ENCODE data around the gene ATP2A2. TPM values are rescaled to one million over a fixed set of nuclear protein-coding genes. Genes with fewer than 3 reads are reported as not detected.

ATP2A2 gene
- total RNA-seq, 1 experiment from 2014 or later: 437 TPM

DNA sequence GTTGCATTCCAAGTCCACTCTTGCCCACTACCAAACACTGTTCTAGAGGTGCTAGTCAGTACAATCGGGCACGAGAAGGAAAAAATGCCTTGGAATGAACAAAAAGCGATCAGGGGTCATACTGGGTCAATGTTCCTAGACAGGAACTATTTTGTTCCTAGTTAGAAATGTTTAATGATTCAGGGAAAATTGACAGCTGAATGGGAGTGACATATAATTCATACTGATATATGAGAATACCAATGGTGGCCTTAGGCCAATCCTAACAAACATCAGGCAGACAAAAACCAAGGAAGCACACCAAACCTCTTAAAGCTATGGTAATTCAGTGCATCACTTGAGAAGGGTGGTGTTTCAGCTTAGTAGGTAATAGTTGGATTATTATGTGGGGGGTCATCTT, 71.4 kb downstream of the ATP2A2 start:
- intact Hi-C loops (cut with micrococcal nuclease; ENCODE audit: unreplicated experiment): no loop called here
- Mint-ChIP-seq H3K27me3 (ENCODE audit: unreplicated experiment) (no peaks in the 10 kb centered on the region), H3K4me1 (ENCODE audit: low read depth, unreplicated experiment) (no peaks in the 10 kb centered on the region), H3K9me3 (ENCODE audit: low read depth, unreplicated experiment) (no peaks in the 10 kb centered on the region), H3K4me3 (ENCODE audit: low read depth, unreplicated experiment) (no peak overlapping the region), H3K27ac (ENCODE audit: unreplicated experiment) (peak overlapping the region; percentile 50), H3K36me3 (ENCODE audit: insufficient read depth, unreplicated experiment) (peaks cover 92% of the 10 kb centered on the region)
- TF ChIP-seq, protein P1, sequence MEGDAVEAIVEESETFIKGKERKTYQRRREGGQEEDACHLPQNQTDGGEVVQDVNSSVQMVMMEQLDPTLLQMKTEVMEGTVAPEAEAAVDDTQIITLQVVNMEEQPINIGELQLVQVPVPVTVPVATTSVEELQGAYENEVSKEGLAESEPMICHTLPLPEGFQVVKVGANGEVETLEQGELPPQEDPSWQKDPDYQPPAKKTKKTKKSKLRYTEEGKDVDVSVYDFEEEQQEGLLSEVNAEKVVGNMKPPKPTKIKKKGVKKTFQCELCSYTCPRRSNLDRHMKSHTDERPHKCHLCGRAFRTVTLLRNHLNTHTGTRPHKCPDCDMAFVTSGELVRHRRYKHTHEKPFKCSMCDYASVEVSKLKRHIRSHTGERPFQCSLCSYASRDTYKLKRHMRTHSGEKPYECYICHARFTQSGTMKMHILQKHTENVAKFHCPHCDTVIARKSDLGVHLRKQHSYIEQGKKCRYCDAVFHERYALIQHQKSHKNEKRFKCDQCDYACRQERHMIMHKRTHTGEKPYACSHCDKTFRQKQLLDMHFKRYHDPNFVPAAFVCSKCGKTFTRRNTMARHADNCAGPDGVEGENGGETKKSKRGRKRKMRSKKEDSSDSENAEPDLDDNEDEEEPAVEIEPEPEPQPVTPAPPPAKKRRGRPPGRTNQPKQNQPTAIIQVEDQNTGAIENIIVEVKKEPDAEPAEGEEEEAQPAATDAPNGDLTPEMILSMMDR (IDR thresholded peaks at IDR 0.05; ENCODE audit: unreplicated experiment): no peak
- BruUV-seq (replicated peaks): no TSS peak
- CTCF ChIA-PET: no interaction called here
- no peak for DNase-seq

DNA sequence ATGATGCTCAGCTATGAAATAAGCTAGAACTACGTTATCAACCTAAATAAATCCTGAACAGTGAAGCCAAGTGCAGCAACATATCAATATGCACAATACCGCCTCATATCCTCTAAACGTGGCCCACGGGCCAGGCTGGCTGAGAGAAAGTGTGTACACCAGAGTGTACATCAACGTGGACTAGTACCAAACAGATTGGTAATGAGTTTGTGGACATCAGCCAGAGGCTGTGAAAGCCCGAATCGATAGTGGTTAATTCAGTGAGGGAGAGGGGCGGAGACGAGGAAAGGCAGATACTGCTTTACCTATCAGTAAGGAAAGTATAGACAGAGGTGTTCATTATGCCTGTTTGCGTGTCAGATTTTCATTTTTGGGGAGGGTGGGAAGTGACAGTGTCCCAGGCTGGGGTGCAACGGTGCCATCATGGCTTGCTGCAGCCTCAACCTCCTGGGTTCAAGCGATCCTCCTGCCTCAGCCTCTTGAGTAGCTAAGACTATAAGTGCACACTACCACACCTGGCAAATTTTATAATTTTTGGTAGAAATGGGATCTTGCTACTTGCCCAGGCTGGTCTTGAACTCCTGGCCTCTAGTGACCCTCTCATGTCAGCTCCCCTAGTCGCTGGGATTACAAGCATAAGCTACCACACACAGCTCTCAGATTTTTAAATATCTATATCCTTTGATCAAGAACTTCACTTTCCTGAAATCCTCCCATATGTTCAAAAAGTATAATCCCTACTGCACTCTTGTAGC, 72.3 kb downstream of the ATP2A2 start:
- TF ChIP-seq, protein P1 (IDR thresholded peaks at IDR 0.05; ENCODE audit: unreplicated experiment): no peak
- DNase-seq: no peak
- H3K36me3 Mint-ChIP-seq (ENCODE audit: insufficient read depth, unreplicated experiment): peaks cover 83% of the 10 kb centered on the region
- no peaks in the 10 kb centered on the region for H3K4me1 Mint-ChIP-seq (ENCODE audit: low read depth, unreplicated experiment)
- intact Hi-C loops (cut with micrococcal nuclease; ENCODE audit: unreplicated experiment): no loop called here
- H3K4me3 Mint-ChIP-seq (ENCODE audit: low read depth, unreplicated experiment): no peak overlapping the region
- H3K27me3 Mint-ChIP-seq (ENCODE audit: unreplicated experiment): no peaks in the 10 kb centered on the region
- no peaks in the 10 kb centered on the region for H3K9me3 Mint-ChIP-seq (ENCODE audit: low read depth, unreplicated experiment)
- no TSS peak for BruUV-seq (replicated peaks)
- CTCF ChIA-PET: interaction anchor here (0.6 kb wide), 1 partner anchor 806 kb away, joined by 5 read pairs; no protein-coding TSS in a partner anchor
- H3K27ac Mint-ChIP-seq (ENCODE audit: unreplicated experiment): peak overlapping the region; percentile 39

DNA sequence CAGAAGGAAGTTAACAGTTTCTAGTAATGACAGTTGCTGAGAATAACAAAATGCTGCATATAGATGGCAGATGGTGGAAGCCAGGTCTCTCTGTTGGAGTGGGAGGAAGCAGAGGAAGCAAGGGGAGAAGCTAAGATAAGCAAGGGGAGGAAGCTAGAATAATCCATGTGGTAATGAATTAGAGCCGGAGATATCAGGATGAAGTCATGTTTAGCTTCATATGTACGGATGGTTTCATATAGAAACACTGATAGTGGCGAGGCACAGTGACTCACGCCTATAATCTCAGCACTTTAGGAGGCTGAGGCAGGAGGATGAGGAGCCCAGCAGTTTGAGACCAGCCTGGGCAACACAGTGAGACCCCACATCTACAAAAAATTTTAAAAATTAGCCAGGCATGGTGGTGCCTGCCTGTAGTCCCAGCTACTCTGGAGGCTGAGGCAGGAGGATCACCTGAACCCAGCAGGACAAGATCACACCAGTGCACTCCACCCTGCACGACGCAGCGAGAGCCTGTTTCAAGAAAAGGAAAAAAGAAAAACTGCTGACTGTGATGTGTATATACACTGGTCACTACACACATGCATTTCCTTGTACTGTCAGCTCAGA, 73.2 kb downstream of the ATP2A2 start:
- no TSS peak for BruUV-seq (replicated peaks)
- Mint-ChIP-seq H3K27me3 (ENCODE audit: unreplicated experiment) (no peaks in the 10 kb centered on the region), H3K4me3 (ENCODE audit: low read depth, unreplicated experiment) (no peak overlapping the region), H3K36me3 (ENCODE audit: insufficient read depth, unreplicated experiment) (peaks cover 74% of the 10 kb centered on the region), H3K27ac (ENCODE audit: unreplicated experiment) (peak overlapping the region; percentile 8), H3K4me1 (ENCODE audit: low read depth, unreplicated experiment) (no peaks in the 10 kb centered on the region), H3K9me3 (ENCODE audit: low read depth, unreplicated experiment) (no peaks in the 10 kb centered on the region)
- CTCF ChIA-PET: no interaction called here
- TF ChIP-seq, protein P1 (IDR thresholded peaks at IDR 0.05; ENCODE audit: unreplicated experiment): no peak
- intact Hi-C loops (cut with micrococcal nuclease; ENCODE audit: unreplicated experiment): no loop called here
- no peak for DNase-seq

DNA sequence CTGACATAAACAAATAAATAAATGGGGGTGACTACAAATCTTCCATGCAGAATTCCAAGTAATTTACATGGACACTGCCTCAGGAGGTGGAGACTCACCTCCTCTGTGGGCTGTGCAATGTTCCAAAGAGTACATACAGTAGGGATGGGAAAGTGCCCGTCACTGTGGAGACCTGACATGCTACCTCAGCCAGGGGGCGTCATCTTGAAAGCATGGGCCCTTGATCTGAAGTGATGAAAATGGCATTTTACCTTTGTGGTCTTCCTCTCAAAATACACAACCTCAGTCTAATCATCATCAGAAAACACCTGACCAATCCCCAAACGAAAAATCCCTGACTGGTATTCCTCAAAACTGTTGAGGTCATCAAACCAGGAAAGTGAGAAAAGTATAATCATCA, 74.0 kb downstream of the ATP2A2 start:
- no TSS peak for BruUV-seq (replicated peaks)
- Mint-ChIP-seq H3K9me3 (ENCODE audit: low read depth, unreplicated experiment) (no peaks in the 10 kb centered on the region), H3K36me3 (ENCODE audit: insufficient read depth, unreplicated experiment) (peaks cover 66% of the 10 kb centered on the region), H3K4me1 (ENCODE audit: low read depth, unreplicated experiment) (no peaks in the 10 kb centered on the region), H3K4me3 (ENCODE audit: low read depth, unreplicated experiment) (no peak overlapping the region), H3K27me3 (ENCODE audit: unreplicated experiment) (no peaks in the 10 kb centered on the region), H3K27ac (ENCODE audit: unreplicated experiment) (no peak overlapping the region)
- intact Hi-C loops (cut with micrococcal nuclease; ENCODE audit: unreplicated experiment): no loop called here
- peak; percentile 25 for DNase-seq
- CTCF ChIA-PET: no interaction called here
- TF ChIP-seq, protein P1 (IDR thresholded peaks at IDR 0.05; ENCODE audit: unreplicated experiment): peak; percentile 44

Measured in Calu3 (cell line).